ENCODE results near the gene IGSF21. TPM values are rescaled to one million over a fixed set of nuclear protein-coding genes. Genes with fewer than 3 reads are reported as not detected.

Gene IGSF21
- total and polyA plus RNA-seq, 2 of the 4 experiments (the other 2 are of a cell fraction), result not detected

DNA sequence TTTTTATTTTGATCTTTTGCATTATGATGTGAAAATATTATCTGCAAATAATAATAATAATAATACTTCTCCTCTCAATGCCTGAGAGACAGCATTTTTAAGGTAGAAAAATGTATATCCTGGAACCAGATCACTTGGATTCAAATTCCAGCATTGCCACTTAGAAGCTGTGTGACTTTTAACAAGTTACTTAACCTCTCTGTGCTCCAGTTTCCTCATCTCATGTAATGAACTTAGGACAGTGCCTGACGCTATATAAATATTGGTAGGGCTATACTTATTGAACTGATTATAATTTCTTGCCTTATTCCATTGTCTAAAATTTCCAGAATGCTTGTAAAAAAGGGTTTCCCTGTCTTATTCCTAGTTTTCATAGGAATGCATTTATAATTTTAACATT, 137.2 kb downstream of the IGSF21 start:
- no peaks in the 10 kb centered on the region for H3K36me3 ChIP-seq (ENCODE audit: control insufficient read depth, insufficient read depth, low read length)
- no peaks in the 10 kb centered on the region for H3K9me1 ChIP-seq (ENCODE audit: insufficient read depth, low read length)
- dilution Hi-C loops (cut with HindIII; ENCODE audit: low sequenced_read_pairs, unreplicated experiment), result no loop called here
- H3K56ac ChIP-seq (ENCODE audit: extremely low read depth, insufficient read depth, low read length), result no peak overlapping the region
- no peaks in the 10 kb centered on the region for H4K20me1 ChIP-seq (ENCODE audit: insufficient read depth, low read length)
- no peak for ATAC-seq (ENCODE audit: low read depth)
- TF ChIP-seq RAD21 (IDR thresholded peaks at IDR 0.05; ENCODE audit: low read length) (no peak), CTCF (conservative IDR thresholded peaks at IDR 0.05; ENCODE audit: low read depth, low read length) (no peak), CEBPB (IDR thresholded peaks at IDR 0.05; ENCODE audit: low read depth, low read length) (no peak), MXI1 (IDR thresholded peaks at IDR 0.05; ENCODE audit: borderline replicate concordance, low read depth, low read length) (no peak), MAFK (IDR thresholded peaks at IDR 0.05; ENCODE audit: low read depth, low read length) (no peak), NFE2L2 (IDR thresholded peaks at IDR 0.05; ENCODE audit: low read depth, low read length) (no peak), POLR2A (IDR thresholded peaks at IDR 0.05; ENCODE audit: low read depth, low read length) (no peak), MAZ (IDR thresholded peaks at IDR 0.05; ENCODE audit: borderline replicate concordance, low read depth, low read length) (no peak)
- H3K18ac ChIP-seq (ENCODE audit: low read depth, low read length), result no peak overlapping the region
- no TSS peak for BruUV-seq (replicated peaks)
- no peak for DNase-seq
- POLR2A ChIA-PET (ENCODE audit: unreplicated experiment), result no interaction called here
- no peak overlapping the region for H2BK120ac ChIP-seq (ENCODE audit: low read depth, low read length)
- H3K14ac ChIP-seq (replicated peaks; ENCODE audit: low read depth, low read length), result no peak overlapping the region
- in situ Hi-C loops (cut with MboI; ENCODE audit: low sequenced_read_pairs), result no loop called here
- no peak overlapping the region for H3K4ac ChIP-seq (ENCODE audit: low read depth, low read length)
- H4K91ac ChIP-seq (ENCODE audit: insufficient read depth, low read depth, low read length), result no peak overlapping the region
- no peak overlapping the region for H3K4me3 ChIP-seq (ENCODE audit: insufficient read depth, low read depth, low read length)
- CTCF ChIA-PET, result no interaction called here
- no peaks in the 10 kb centered on the region for H3K79me1 ChIP-seq (ENCODE audit: low read depth in 1 of 2, low read length in 2 of 2)
- H2BK20ac ChIP-seq (ENCODE audit: low read depth, low read length), result no peak overlapping the region
- WGBS, 2 experiments (ENCODE audit: extremely low coverage in 2 of 2, insufficient read length in 1 of 2), result no CpG with 5 or more reads among the region's 1 CpG
- H2BK15ac ChIP-seq (ENCODE audit: low read depth, low read length), result no peak overlapping the region
- H2BK5ac ChIP-seq (ENCODE audit: low read depth, low read length, poor library complexity, severe bottlenecking), result no peak overlapping the region
- H4K5ac ChIP-seq (ENCODE audit: low read depth, low read length), result no peak overlapping the region
- no peak overlapping the region for H2AK9ac ChIP-seq (replicated peaks; ENCODE audit: low read depth, low read length, poor library complexity)
- no peak overlapping the region for H3K9ac ChIP-seq (ENCODE audit: low read depth, low read length)
- no peak overlapping the region for H2AFZ ChIP-seq (replicated peaks; ENCODE audit: low read length, poor library complexity)
- no peak overlapping the region for H2AK5ac ChIP-seq (ENCODE audit: low read depth, low read length)
- peaks cover 28% of the 10 kb centered on the region; the same call in 1 of the 2 replicates for H3K9me3 ChIP-seq (ENCODE audit: control insufficient read depth, insufficient read depth, low read length)
- no peak overlapping the region for H3K27ac ChIP-seq (ENCODE audit: insufficient read depth, low read length)
- H4K8ac ChIP-seq (ENCODE audit: low read depth in 2 of 2, low read length in 2 of 2), result no peak overlapping the region
- no peak overlapping the region for H3K23ac ChIP-seq (ENCODE audit: low read depth, low read length)
- no peaks in the 10 kb centered on the region for H3K27me3 ChIP-seq (ENCODE audit: control insufficient read depth, insufficient read depth, low read length)
- H3K4me2 ChIP-seq (ENCODE audit: low read depth, low read length), result no peak overlapping the region
- intact Hi-C loops (cut with micrococcal nuclease), result no loop called here
- no peaks in the 10 kb centered on the region for H3K4me1 ChIP-seq (ENCODE audit: control insufficient read depth, insufficient read depth, low read length)

All from IMR-90 (cell line).